Activated CD8-positive, alpha-beta T cell treated with anti-CD3 and anti-CD28 coated beads for 36 hours (primary cell): ENCODE data around the gene NHLH2. TPM values are rescaled to one million over a fixed set of nuclear protein-coding genes. Genes with fewer than 3 reads are reported as not detected.
A peak's percentile ranks its signal among the peaks of the same experiment; 100 is the strongest.

Source experiments
- ATAC-seq: fragments of 200-7000 bp; cut with Tn5 transposase; one replicate; pipeline ENCODE4 v1.10.0; 2021; ENCODE audit warnings: mild to moderate bottlenecking, moderate library complexity
- CTCF ChIA-PET: fragments of 350-600 bp; sonication (Branson Sonifier 250); formaldehyde crosslinking; loops from one replicate; lab custom pipeline; 2021; ENCODE audit warnings: antibody characterized with exemption; lab: Charles Lee
- POLR2A ChIA-PET: fragments of 350-600 bp; sonication (Branson Sonifier 250); formaldehyde crosslinking; loops from one replicate; lab custom pipeline; 2021; ENCODE audit warnings: antibody characterized with exemption; lab: Charles Lee
- DNase-seq: peaks from one replicate; pipeline ENCODE4 v3.0.0-alpha.2; 2020
- H3K27ac Mint-ChIP-seq: one replicate; pipeline ENCODE4 v1.8.0; 2021; ENCODE audit warnings: mild to moderate bottlenecking, mixed read lengths
- H3K27me3 Mint-ChIP-seq: one replicate; pipeline ENCODE4 v1.8.0; 2021; ENCODE audit warnings: mixed read lengths
- H3K36me3 Mint-ChIP-seq: one replicate; pipeline ENCODE4 v1.8.0; 2021; ENCODE audit warnings: low read depth, mixed read lengths
- H3K4me1 Mint-ChIP-seq: one replicate; pipeline ENCODE4 v1.8.0; 2021; ENCODE audit warnings: low read depth, mixed read lengths
- H3K4me3 Mint-ChIP-seq: one replicate; pipeline ENCODE4 v1.8.0; 2021; ENCODE audit warnings: mild to moderate bottlenecking, moderate library complexity, mixed read lengths
- H3K9me3 Mint-ChIP-seq: one replicate; pipeline ENCODE4 v1.8.0; 2021; ENCODE audit warnings: mixed read lengths
- CTCF ChIP-seq: fragments of 200-600 bp; IDR thresholded peaks from one replicate; pipeline ENCODE4 v1.8.0; 2022; ENCODE audit warnings: antibody characterized with exemption, mild to moderate bottlenecking
- intact Hi-C: fragments of 100-400 bp; cut with micrococcal nuclease; formaldehyde crosslinking; loops from one replicate; pipeline ENCODE4 v1.10.0; 2022
- total RNA-seq, 2 experiments: library from RNA; stranded (reverse); gene quantifications; one replicate each; pipeline ENCODE4 v1.2.3, GENCODE V29; 2021

NHLH2 gene
- total RNA-seq, 2 experiments from 2014 or later, result not detected

- Mint-ChIP-seq H3K4me3 (no peak overlapping the region), H3K27me3 (peaks cover 20% of the 10 kb centered on the region), H3K27ac (no peak overlapping the region), H3K4me1 (no peaks in the 10 kb centered on the region), H3K36me3 (no peaks in the 10 kb centered on the region), H3K9me3 (peaks cover 2% of the 10 kb centered on the region)
- ATAC-seq (no peak), DNase-seq (no peak)
- TF ChIP-seq CTCF, result no peak
- POLR2A ChIA-PET, result no interaction called here
- intact Hi-C loops, result no loop called here
- CTCF ChIA-PET, result no interaction called here
Observed at GRCh38 chr1:115854005-115854404, 13.1 kb upstream of the NHLH2 start.

GRCh38 chr1:115850937-115851336, 10.0 kb upstream of the NHLH2 start:
- no peak for ATAC-seq
- DNase-seq, result no peak
- no peaks in the 10 kb centered on the region for H3K36me3 Mint-ChIP-seq
- H3K27ac Mint-ChIP-seq, result no peak overlapping the region
- H3K27me3 Mint-ChIP-seq, result peaks cover 18% of the 10 kb centered on the region
- no peak overlapping the region for H3K4me3 Mint-ChIP-seq
- TF ChIP-seq CTCF, result no peak
- H3K9me3 Mint-ChIP-seq, result peaks cover 2% of the 10 kb centered on the region
- intact Hi-C loops, result no loop called here
- ChIA-PET POLR2A (no interaction called here), CTCF (no interaction called here)
- no peaks in the 10 kb centered on the region for H3K4me1 Mint-ChIP-seq

GRCh38 chr1:115847787-115848186, 6.9 kb upstream of the NHLH2 start:
- CTCF ChIA-PET, result no interaction called here
- DNase-seq (no peak), ATAC-seq (no peak)
- peaks cover 23% of the 10 kb centered on the region for H3K27me3 Mint-ChIP-seq
- intact Hi-C loops, result no loop called here
- no peaks in the 10 kb centered on the region for H3K4me1 Mint-ChIP-seq
- peaks cover 2% of the 10 kb centered on the region for H3K9me3 Mint-ChIP-seq
- H3K4me3 Mint-ChIP-seq, result no peak overlapping the region
- H3K36me3 Mint-ChIP-seq, result no peaks in the 10 kb centered on the region
- POLR2A ChIA-PET, result no interaction called here
- no peak for TF ChIP-seq CTCF
- no peak overlapping the region for H3K27ac Mint-ChIP-seq

- Mint-ChIP-seq H3K27me3 (peaks cover 46% of the 10 kb centered on the region), H3K4me1 (peaks cover 6% of the 10 kb centered on the region)
Observed at GRCh38 chr1:115842948-115843347, 2.0 kb upstream of the NHLH2 start.

GRCh38 chr1:115839679-115840237, 1.2 kb downstream of the NHLH2 start:
- peaks cover 54% of the 10 kb centered on the region for H3K27me3 Mint-ChIP-seq
- CTCF ChIA-PET, result no interaction called here

More at GRCh38 chr1:115842948-115843347, 2.0 kb upstream of the NHLH2 start:
- TF ChIP-seq CTCF, result no peak
- Mint-ChIP-seq H3K36me3 (no peaks in the 10 kb centered on the region), H3K27ac (no peak overlapping the region), H3K9me3 (no peaks in the 10 kb centered on the region), H3K4me3 (no peak overlapping the region)
- no peak for DNase-seq
- ChIA-PET CTCF (no interaction called here), POLR2A (no interaction called here)
- intact Hi-C loops, result no loop called here
- no peak for ATAC-seq

More at GRCh38 chr1:115839679-115840237, 1.2 kb downstream of the NHLH2 start:
- no peak for DNase-seq
- intact Hi-C loops, result no loop called here
- Mint-ChIP-seq H3K4me1 (peaks cover 6% of the 10 kb centered on the region), H3K4me3 (peak overlapping the region; percentile 3), H3K27ac (no peak overlapping the region), H3K36me3 (no peaks in the 10 kb centered on the region), H3K9me3 (no peaks in the 10 kb centered on the region)
- POLR2A ChIA-PET, result no interaction called here
- no peak for TF ChIP-seq CTCF
- ATAC-seq, result no peak
